ENCODE data around the gene SMIM22.

Gene SMIM22

DNA sequence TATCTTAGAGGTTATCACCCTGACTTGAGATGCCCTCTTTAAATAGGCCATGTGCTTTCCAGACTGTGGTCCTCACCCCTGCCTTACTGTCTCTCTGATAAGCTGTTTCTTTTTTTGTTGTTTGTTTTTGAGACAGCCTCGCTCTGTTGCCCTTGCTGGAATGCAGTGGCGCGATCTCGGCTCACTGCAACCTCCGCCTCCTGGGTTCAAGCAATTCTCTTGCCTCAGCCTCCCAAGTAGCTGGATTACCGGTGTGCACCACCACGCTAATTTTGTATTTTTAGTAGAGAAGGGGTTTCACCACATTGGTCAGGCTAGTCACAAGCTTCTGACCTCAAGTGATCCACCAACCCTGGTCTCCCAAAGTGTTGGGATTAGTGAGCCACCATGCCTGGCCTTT is 6.3 kb upstream of the SMIM22 start:
- in situ Hi-C loops (cut with HindIII; ENCODE audit: low pct_ligation_motif_present, low pct_unique_long_range_greater_than_20kb, low sequenced_read_pairs) = no loop called here
- no peak for DNase-seq

DNA sequence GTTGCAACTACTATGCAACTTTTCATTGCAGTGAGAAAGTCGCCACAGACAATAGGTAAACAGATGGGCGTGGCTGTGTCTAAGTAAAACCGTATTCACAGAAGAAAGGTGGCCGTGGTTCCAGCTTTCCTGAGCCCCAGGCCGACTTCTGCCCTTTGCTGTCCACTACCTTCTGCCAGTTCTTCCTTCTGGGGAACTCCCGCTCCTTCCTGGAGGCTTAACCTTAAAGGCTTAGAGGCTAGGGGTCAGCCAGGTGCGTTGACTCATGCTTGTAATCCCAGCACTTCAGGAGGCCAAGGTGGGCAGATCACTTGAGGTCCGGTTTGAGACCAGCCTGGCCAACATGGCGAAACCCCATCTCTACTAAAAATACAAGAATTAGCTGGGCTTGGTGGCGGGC is 4.9 kb upstream of the SMIM22 start:
- DNase-seq = no peak
- in situ Hi-C loops (cut with HindIII; ENCODE audit: low pct_ligation_motif_present, low pct_unique_long_range_greater_than_20kb, low sequenced_read_pairs) = no loop called here

DNA sequence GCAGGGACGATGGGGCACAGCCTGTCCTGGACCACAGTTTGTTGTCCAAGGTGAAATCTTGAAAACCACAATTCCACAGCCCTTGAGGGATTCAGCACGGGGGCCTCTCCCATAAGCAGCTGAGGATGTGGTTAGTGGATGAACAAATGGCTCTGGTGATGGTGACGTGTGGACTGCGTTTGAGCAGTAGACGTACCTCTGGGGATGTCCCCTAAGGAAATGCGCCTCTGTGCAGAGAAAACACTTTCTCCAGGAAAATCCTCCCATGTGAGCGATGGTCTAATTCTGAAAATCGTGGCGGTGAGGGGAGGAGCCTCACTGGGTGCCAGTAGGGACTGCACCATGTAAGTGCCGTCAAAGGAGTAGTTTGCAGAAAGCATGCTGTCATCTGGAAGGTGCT is 4.3 kb upstream of the SMIM22 start:
- in situ Hi-C loops (cut with HindIII; ENCODE audit: low pct_ligation_motif_present, low pct_unique_long_range_greater_than_20kb, low sequenced_read_pairs) = no loop called here
- DNase-seq = no peak

DNA sequence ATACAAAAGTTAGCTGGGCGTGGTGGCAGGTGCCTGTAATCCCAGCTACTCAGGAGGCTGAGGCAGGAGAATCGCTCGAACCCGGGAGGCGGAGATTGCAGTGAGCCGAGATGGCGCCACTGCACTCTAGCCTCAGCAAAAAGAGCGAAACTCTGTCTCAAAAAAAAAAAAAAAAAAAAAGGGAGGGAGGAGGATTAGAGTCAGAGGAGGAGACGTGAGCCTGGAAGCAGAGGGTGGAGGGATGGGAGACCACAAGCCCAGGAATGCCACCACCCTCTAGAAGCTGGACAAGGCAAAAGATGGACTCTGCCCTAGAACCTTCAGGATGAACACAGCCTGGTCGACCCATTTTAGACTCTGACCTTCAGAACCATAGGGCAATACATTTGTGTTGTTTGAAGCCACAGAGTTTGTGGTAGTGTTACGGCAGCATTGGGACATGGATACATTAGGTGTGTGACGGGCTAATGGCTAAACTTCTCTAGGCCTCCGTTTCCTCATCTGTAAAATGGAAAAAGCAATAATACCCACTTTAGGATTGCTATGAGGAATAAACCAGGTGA is 2.1 kb upstream of the SMIM22 start:
- no peak for DNase-seq
- in situ Hi-C loops (cut with HindIII; ENCODE audit: low pct_ligation_motif_present, low pct_unique_long_range_greater_than_20kb, low sequenced_read_pairs) = no loop called here

DNA sequence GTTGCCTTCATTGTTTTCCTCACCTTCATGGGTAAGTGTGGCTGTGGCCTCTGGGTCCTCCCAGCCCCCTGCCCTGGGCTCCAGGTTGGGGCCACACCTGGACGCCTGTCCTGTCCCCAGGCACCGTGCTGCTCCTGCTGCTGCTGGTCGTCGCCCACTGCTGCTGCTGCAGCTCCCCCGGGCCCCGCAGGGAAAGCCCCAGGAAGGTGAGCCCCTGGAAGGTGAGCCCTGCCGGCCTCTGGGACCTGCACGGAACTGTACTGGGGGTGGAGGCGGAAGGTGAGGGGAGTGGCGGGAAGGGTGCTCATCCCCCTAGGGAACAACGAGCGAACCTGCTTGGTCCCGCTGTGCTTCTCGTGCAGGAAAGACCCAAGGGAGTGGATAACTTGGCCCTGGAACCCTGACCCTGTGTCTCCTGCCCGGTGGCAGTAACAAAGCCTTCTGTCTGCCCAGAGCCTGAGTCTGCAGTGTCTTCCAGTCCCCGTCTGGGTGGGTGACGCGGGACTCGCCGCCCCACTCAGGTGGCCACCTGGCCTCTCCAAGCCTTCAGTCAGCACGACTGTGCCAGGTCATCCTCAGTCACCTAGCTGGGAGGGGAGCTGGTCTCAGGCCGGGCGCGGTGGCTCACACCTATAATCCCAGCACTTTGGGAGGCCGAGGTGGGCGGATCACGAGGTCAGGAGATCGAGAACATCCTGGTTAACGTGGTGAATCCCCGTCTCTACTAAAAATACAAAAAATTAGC is 831 bp downstream of the SMIM22 start:
- no peak for DNase-seq
- in situ Hi-C loops (cut with HindIII; ENCODE audit: low pct_ligation_motif_present, low pct_unique_long_range_greater_than_20kb, low sequenced_read_pairs) = no loop called here

DNA sequence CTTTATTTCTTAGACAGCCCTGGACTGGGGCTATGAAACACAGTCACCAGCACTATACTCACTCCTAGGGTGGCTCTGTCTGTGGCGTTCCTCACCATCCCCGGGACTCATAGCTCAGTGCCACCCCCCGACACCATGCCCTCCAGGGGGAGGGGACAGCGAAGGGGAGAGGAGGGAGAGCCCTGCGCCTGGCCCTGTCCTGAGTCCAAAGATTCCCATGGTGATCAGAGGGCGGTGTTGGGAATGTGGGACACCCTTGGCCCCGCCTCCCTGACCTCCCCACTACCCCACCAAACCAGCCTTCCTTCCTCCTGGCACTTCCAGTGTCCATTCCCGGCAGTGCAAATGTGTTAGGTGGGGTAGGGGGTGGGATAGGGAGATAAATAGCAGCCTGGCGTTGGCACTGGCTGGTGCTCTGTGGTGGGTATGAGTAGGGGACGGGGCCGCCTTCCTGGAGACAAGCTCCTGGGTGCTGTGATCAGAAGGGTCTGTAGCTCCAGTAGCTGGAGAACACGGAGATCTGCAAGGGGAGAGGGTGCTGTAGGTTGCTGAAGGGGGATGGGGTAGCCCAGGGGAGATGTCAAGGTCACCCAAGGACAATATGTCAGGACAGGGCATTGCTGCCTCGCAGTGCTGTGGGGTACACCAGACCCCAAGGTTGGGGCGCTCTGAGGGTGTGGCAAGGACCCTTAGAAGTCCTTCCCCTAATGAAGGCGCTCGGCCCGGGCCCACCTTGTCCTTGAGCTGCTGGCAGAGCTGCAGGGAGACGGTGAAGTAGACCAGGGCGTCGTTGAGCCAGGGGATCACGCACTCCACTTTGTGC is 2.0 kb downstream of the SMIM22 start:
- no peak for DNase-seq
- in situ Hi-C loops (cut with HindIII; ENCODE audit: low pct_ligation_motif_present, low pct_unique_long_range_greater_than_20kb, low sequenced_read_pairs) = no loop called here

DNA sequence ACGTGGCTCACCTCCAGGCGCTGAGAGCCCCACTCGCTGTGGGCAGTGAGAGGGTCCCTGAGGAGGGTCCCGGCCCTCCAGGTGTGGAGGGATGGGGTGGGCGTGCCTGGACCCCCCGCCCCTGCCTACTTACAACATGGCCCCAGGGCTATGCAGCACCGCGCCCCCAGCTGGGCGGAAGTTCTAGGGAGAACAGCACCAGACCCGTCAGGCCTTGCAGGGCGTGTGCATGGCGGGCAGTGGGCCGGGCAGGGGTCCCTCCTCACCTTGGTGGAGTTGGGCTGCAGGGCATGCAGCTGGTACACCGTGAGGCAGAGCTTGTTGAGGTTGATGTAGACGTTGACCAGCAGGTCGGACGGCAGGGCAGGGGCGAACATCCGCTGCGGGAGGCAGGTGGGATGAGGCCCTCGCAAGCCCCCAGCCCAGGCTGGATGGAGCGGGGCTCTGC is 2.7 kb downstream of the SMIM22 start:
- in situ Hi-C loops (cut with HindIII; ENCODE audit: low pct_ligation_motif_present, low pct_unique_long_range_greater_than_20kb, low sequenced_read_pairs) = no loop called here
- DNase-seq = no peak

DNA sequence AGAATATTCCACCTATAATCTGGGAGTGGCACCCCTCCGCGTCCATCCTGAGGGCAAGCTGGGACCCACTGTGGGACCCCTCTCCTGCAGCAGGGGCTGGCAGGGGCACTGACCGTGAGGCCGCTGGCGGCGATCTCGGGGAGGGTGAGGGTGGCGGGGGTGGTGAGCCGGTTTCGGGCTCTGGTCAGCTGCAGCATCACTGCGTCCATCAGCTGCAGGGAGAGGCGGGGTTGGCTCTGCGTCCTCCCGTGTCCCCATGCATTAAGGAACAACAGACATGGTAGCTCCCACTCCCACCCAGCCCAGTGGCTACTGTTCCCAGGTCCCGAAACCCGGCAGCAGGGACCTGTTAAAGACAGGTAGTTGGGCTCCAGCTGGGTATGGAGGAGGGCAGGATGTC is 3.3 kb downstream of the SMIM22 start:
- in situ Hi-C loops (cut with HindIII; ENCODE audit: low pct_ligation_motif_present, low pct_unique_long_range_greater_than_20kb, low sequenced_read_pairs) = no loop called here
- no peak for DNase-seq

DNA sequence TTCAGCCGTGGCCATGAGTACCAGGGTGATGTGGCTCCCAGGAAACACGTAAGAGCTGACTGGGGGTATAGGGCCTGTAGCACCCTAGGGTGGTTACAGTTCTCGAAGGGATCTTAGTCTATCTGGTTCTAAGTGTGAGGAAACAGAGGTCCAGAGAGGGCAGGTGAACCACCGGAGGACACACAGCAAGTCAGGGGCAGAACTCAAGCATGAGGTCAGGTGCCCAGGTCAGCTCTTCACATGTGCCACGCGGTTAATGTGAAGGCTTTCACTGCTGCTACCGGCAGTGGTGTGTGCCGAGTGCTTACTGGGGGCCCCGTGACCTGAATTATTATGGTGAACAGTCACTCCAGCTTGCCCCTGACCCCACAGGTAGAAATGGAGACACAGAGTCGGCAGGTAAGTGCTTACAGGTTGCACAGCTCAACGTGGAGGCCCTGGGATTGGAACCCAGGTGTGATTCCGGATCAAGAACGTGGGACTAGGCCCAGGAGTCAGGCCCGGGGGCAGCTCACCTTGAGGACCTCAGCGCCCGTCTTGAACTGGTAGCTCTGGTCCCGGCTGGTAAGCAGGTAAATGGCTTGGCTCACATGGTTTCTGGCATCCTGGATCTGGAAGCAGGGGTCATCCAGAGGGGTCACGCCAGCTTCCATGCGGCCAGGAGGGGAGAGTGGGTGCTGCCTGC is 4.1 kb downstream of the SMIM22 start:
- in situ Hi-C loops (cut with HindIII; ENCODE audit: low pct_ligation_motif_present, low pct_unique_long_range_greater_than_20kb, low sequenced_read_pairs) = no loop called here

DNA sequence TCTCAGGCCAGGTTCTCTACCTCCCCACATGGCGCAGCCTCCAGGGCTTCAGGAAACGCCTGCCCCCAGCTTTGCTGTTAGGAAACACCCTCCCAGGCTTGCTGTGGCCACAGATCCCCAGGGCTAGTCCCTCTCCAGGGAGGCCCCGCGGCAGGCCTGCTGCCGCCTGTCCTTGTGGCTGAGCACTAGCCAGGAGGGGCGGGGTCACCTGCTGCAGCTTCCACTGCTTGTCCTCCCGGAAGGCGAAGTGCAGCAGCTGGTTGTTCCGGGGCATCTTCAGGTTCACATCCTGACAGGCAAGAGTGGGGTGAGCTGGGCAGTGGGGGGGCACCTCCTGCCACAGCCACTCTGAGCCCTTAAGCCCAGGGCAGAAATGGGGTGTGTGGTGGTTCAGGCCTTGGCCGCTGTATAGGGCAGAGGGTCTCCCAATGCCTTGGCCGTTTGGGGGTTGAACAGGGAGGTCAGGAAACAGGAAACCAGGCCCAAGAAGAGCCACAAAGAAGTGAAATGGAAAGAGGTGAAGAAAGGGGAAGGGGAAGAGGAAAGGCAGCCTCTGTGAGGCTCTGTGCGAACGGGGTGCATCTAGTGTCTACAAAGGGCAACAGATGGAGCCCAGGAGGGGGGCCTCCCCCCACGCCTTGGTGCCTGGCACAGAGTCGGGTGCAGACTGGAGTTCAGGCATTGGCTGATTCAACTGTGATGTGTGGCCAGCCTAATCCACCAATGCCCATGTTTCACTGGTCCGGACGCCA is 5.3 kb downstream of the SMIM22 start:
- in situ Hi-C loops (cut with HindIII; ENCODE audit: low pct_ligation_motif_present, low pct_unique_long_range_greater_than_20kb, low sequenced_read_pairs) = no loop called here
- no peak for DNase-seq

More for the DNA sequence above, 4.1 kb downstream of the SMIM22 start:
- no peak for DNase-seq

DNA sequence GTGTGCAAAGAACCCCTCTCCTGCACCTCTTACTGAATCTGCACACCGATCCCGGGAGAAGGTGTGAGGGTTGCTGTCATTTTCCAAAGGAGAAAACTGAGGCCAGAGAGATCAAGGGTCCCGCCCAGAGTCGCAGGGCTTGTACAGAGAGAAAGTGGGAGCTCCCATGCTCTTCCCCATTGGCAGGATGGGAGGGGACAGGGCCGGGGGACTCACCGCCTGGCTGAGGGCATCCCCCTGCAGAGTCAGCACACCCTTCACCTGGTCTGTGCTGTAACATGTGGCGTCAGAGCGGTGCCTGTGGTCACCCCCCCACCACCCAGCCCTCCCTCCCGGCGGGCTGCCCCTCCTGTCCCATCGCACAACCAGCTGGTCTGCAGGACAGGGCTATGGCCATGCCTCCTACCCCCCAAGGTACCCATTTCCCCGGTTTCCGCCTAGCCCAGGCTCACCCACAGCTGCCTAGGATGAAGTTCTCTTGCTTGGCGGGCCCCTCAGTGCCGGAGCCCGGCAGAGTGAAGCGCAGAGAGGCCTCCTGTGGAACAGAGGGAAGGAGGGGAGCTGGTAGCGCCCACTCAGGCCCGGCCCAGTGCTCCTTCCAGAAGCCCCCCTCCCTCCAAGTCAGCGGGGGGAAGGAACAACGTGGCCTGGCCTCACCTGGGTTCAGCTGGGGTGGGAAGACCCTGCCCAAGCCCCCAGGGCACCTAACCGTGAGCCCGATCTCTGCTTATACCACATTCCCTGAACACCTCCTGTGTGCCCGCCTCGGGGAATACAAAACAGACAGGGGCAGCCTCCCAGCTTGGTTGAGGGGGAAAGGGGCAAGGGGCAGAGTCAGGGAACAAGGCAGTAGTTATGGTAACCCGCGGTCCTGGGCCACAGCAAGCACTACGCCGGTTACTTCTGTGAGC is 6.1 kb downstream of the SMIM22 start:
- no peak for DNase-seq
- in situ Hi-C loops (cut with HindIII; ENCODE audit: low pct_ligation_motif_present, low pct_unique_long_range_greater_than_20kb, low sequenced_read_pairs) = no loop called here

DNA sequence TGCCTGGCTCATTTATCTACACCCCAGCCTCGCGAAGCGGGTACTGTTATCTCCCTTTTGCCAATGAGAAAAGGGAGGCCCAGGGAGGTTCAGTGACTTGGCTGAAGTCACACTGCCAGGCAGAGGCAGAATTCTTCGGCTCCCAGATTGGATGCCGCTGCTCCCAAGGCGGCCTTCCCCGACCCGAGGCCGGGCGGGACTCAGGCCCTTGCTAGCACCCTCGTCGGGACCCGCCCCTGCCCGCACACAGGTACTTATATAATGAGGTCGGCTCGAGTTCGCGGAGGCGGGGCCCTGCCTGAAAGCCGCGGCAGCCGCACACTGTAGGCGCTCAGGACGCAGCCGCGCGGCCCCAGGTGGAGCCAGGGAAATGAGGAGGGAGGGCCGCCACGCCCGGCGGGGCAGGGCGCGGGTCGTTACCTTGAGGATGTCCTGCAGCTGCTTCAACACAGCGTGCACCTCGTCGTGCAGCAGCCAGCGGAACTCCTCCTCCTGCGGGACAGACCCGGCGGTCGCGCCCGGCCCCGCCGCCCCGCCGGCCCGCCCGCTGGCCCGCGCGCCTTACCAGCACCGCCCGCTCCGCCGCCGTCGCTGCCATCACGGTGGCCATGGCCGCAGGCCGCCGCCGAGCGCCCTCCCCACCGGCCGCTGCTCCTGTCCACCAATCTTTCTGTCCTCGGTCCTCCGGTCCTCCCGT is 6.9 kb downstream of the SMIM22 start, which contains the start of gene ROGDI:
TSS of gene ROGDI (minus strand) at position 672 of the 697 bp plus-strand sequence. CDS start at position 610, 62 bp downstream.
- in situ Hi-C loops (cut with HindIII; ENCODE audit: low pct_ligation_motif_present, low pct_unique_long_range_greater_than_20kb, low sequenced_read_pairs) = no loop called here

DNA sequence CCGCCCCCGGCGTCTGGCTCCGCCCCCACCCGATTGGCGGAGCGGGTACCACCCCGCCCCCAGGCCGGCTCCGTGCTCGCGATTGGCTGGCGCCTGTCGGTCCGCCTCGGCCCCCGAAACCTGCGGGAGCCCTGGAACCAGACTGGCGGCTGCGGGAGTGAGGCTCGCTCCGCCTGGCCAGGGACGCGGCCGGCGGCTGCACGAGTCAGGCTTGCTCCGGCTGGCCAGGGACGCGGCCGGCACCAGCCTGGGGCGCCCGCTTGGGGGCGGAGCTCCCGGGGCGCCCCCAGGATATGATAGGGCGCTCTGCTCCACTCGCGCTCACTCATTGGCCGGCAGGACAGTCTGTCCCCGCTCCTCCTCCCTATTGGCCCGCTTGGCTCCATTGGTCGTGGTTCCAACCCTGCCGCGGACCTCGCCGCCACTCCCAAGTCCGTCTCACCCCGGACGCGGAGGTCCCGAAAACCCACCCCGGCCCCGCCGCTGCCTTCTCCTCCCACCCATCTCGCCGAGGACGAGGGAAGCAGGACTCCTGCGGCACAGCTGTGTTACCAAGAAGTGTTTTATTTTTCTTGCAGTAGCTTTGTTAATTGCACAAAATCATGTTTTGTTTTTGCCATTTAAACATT is 7.6 kb downstream of the SMIM22 start:
- in situ Hi-C loops (cut with HindIII; ENCODE audit: low pct_ligation_motif_present, low pct_unique_long_range_greater_than_20kb, low sequenced_read_pairs) = no loop called here

More for the DNA sequence above, 6.9 kb downstream of the SMIM22 start, which contains the start of gene ROGDI:
- peak; percentile 73 for DNase-seq

DNA sequence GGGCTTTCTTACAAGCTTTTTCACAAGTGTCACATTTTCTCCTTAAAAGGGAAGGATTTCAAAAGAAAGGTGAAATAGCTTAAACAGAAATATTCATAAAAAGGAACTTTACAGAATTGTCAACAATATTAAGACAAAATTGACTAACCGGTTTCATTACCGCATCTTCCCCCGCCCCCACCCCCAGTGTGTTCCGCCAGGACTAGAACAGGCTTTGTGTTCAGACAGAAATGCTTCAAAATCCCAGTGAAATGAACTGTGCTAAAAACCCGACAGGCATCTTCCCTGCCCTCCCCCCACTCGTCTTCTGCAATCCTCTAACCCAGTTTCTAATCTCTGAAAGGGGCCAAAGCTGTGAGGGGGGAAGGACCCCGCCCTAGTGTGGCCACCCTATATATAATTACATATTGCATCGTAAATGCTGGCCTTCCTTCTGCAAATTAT is 8.3 kb downstream of the SMIM22 start:
- in situ Hi-C loops (cut with HindIII; ENCODE audit: low pct_ligation_motif_present, low pct_unique_long_range_greater_than_20kb, low sequenced_read_pairs) = no loop called here
- DNase-seq = no peak

More for the DNA sequence above, 7.6 kb downstream of the SMIM22 start:
- DNase-seq = peak; percentile 95

DNA sequence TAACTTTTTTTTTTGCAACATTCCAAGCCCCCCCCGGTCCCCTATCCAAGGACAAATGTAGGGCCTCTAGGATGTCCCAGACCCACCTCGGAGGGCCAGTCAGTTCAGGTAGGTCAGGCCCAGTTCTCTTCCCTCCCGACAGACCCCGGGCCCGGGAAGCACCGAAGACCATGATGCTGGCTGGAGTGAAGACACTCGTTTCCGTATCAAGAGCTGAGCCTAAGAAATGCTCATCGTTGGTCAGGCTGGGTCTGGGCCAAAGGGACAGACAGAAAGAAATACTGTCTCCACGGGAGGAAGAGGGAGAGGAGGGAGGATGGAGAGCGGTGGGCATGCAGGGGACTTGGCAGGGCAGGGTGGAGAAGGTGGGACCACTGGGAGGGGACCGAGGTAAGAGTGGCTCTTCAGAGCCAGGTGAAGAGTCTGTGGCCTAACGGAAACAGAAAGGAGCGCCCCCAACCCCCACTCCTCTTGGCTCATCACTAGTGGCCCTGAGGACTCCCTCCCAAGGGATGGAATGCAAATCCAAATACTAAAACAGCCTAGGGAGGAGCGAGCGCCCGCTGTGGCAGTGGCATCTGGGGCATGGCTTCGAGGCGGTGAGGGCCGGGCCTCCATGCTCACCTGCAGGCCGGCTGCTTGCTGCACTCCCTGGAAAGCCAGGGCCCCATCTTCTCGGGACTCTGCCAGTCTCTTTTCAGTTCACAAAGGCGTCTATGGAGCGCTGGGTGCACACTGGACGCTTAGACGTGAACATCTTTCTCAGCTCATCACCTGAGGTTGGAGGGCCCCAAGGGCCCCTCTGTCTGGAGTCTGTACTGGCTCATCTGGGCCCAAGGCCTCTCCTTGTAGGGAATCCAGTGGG is 9.0 kb downstream of the SMIM22 start:
- no peak for DNase-seq
- in situ Hi-C loops (cut with HindIII; ENCODE audit: low pct_ligation_motif_present, low pct_unique_long_range_greater_than_20kb, low sequenced_read_pairs) = no loop called here

Data from ACHN (cell line).